ENCODE measurements around the gene CPA5.

CPA5 gene

GRCh38 chr7:130365511-130366441 lies 21.2 kb downstream of the CPA5 start:
- peak; percentile 61 for DNase-seq (ENCODE audit: low read depth)
- H3K4me3 ChIP-seq (ENCODE audit: low read depth, low read length), result no peak overlapping the region
- no peak for TF ChIP-seq CTCF (IDR thresholded peaks at IDR 0.05; ENCODE audit: low read depth, low read length, missing control alignments)

DNA sequence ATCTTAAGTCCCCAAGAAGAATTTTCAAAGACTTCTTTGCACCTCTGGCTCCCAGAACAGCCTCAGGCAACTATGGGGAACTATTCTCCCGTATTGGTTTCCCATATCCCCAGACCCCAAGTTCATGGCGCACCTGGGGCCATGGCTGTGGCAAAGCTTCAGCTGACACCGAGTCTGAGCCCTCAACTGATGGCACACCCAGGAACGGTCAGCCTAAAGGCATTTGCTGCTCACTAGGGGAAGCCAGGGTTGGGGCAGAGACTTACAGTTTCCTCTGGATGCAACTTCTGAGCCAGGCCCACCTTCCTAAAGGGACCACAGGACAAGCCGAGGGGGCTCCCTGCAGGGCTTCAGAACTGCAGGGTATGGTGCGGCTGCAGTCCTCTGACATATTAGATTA lies 21.9 kb downstream of the CPA5 start:
- no peak for DNase-seq (ENCODE audit: low read depth)
- no peak overlapping the region for H3K4me3 ChIP-seq (ENCODE audit: low read depth, low read length)
- no peak for TF ChIP-seq CTCF (IDR thresholded peaks at IDR 0.05; ENCODE audit: low read depth, low read length, missing control alignments)

- no peak overlapping the region for H3K4me3 ChIP-seq (ENCODE audit: low read depth, low read length)
- no peak for TF ChIP-seq CTCF (IDR thresholded peaks at IDR 0.05; ENCODE audit: low read depth, low read length, missing control alignments)
- no peak for DNase-seq (ENCODE audit: low read depth)
Observed at GRCh38 chr7:130367088-130367755, 22.6 kb downstream of the CPA5 start.

GRCh38 chr7:130367836-130368746 lies 23.5 kb downstream of the CPA5 start:
- no peak for DNase-seq (ENCODE audit: low read depth)
- no peak overlapping the region for H3K4me3 ChIP-seq (ENCODE audit: low read depth, low read length)
- no peak for TF ChIP-seq CTCF (IDR thresholded peaks at IDR 0.05; ENCODE audit: low read depth, low read length, missing control alignments)

DNA sequence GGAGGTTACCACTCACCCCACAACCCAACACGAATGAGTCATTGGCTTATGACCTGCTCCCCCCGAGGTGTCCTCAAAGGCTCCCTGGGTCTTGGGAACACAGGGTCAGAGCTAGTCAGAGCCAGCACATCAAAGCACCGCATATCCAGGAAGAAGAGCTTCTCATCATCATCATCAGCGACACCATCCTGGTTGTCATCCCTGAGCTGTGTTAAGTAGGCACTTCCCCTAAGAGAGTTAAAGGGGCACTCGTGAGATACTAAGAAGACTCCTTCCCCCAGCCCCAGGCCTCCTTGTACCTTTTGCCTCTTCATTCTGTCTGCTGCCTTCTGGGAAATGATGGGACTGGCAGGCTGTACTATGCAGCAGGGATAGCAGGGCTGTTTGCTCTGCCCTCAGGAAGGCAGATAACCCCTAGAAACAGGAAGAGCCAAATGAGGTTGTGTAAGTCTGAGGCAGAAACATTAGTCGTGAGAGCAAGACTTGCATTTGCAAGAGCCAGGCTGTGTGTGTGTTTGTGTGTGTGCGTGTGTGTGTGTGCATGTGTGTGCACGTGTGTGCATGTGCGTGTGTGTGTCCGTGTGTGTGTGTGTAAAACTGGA lies 24.6 kb downstream of the CPA5 start:
- TF ChIP-seq CTCF (IDR thresholded peaks at IDR 0.05; ENCODE audit: low read depth, low read length, missing control alignments), result no peak
- H3K4me3 ChIP-seq (ENCODE audit: low read depth, low read length), result no peak overlapping the region
- DNase-seq (ENCODE audit: low read depth), result no peak

DNA sequence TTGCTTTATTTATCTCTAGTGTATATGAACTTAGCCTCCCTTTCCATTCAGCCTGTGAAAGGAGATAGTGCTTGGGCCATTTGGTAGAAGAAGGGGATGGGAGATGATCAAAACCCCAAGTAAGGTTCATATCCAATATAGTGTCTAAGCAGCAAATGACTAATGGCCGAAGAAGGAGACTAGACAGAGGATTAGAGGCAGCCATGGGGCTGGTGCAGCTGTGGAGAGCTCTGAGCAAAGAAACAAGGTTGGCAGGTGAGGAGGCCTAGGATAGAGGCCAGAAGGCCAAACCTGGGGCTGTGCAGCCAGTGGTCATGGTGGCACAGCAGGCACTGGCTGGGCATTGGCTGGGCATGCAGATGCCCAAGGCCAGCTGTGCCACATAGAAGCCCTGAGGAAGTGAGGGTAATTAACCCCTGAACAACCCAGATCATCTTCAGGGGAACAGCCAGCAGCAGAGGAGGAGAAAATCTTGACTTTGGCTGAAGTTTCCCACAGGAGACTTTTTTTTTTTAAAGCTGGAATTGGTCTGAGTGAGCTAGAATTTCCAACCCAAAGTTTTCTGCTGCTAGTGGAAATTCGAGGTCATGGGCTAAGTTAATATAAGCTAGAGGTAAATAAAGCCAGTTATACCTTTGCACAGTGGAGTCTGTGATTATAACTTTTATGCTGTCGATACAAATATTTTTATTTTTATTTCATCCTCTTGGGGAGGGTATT lies 25.4 kb downstream of the CPA5 start:
- no peak for TF ChIP-seq CTCF (IDR thresholded peaks at IDR 0.05; ENCODE audit: low read depth, low read length, missing control alignments)
- DNase-seq (ENCODE audit: low read depth), result no peak

More for the DNA sequence above, 25.4 kb downstream of the CPA5 start:
- H3K4me3 ChIP-seq (ENCODE audit: low read depth, low read length), result no peak overlapping the region

Measured in GM12864 (cell line).